Neuronal stem cell (in vitro differentiated cells): Measurements from ENCODE around the gene TRABD.
"Not testable (repeated sequence)": the region's sequence is repeated elsewhere in the genome, so short reads cannot be mapped to it uniquely, and the experiment has no call there.

Experiments
- DNase-seq: peaks from one replicate; pipeline ENCODE4 v3.0.0-alpha.2; 2013; ENCODE audit warnings: low spot score
- H2AFZ ChIP-seq: one replicate; pipeline ENCODE4 v1.6.1; 2013; ENCODE audit warnings: mild to moderate bottlenecking, low read length, inconsistent platforms
- H2AK5ac ChIP-seq: 2 replicates; pipeline ENCODE4 v1.6.1; 2013; ENCODE audit warnings: low read depth, mild to moderate bottlenecking, inconsistent platforms, low read length, moderate library complexity, mixed read lengths
- H2BK120ac ChIP-seq: 2 replicates; pipeline ENCODE4 v1.6.1; 2013; ENCODE audit warnings: low read depth, mild to moderate bottlenecking, inconsistent platforms, low read length, moderate library complexity, mixed read lengths
- H2BK12ac ChIP-seq: one replicate; pipeline ENCODE4 v1.6.1; 2013; ENCODE audit warnings: low read length, inconsistent platforms
- H2BK15ac ChIP-seq: 2 replicates; pipeline ENCODE4 v1.6.1; 2013; ENCODE audit warnings: mild to moderate bottlenecking, low read length, inconsistent platforms, mixed read lengths
- H2BK5ac ChIP-seq: one replicate; pipeline ENCODE4 v1.6.1; 2013; ENCODE audit warnings: inconsistent platforms, mild to moderate bottlenecking, low read length, moderate library complexity
- H3K14ac ChIP-seq: one replicate; pipeline ENCODE4 v1.6.1; 2013; ENCODE audit warnings: low read length, inconsistent platforms
- H3K18ac ChIP-seq: 2 replicates; pipeline ENCODE4 v1.6.1; 2013; ENCODE audit warnings: low read length, inconsistent platforms
- H3K23ac ChIP-seq: 2 replicates; pipeline ENCODE4 v1.6.1; 2013; ENCODE audit warnings: low read depth, mild to moderate bottlenecking, mixed read lengths, low read length, inconsistent platforms; ENCODE audit not compliant: poor library complexity
- H3K27ac ChIP-seq: replicated peaks from 3 replicates; pipeline ENCODE4 v1.5.1; 2013; ENCODE audit warnings: low read length, inconsistent platforms
- H3K27me3 ChIP-seq, 3 experiments: 2 replicates each; pipeline ENCODE4 v1.6.1; 2013; ENCODE audit warnings: low read length in 3 of 3, mild to moderate bottlenecking in 2 of 3, inconsistent platforms in 1 of 3, low read depth in 1 of 3, mixed read lengths in 1 of 3, moderate library complexity in 1 of 3; ENCODE audit not compliant: control insufficient read depth in 3 of 3, insufficient read depth in 3 of 3
- H3K36me3 ChIP-seq, 2 donors: replicated peaks in 1 of 2; 2 replicates each; pipeline ENCODE4 v1.6.1; 2013; ENCODE audit warnings: low read length in 2 of 2; ENCODE audit not compliant: control insufficient read depth in 2 of 2, insufficient read depth in 2 of 2
- H3K4ac ChIP-seq: 2 replicates; pipeline ENCODE4 v1.6.1; 2013; ENCODE audit warnings: inconsistent platforms, mild to moderate bottlenecking, low read length, moderate library complexity
- H3K4me1 ChIP-seq, 2 donors: 1 replicate in 1 of 2; 2 replicates in 1 of 2; pipeline ENCODE4 v1.6.1; 2013; ENCODE audit warnings: low read length in 2 of 2, low read depth in 1 of 2; ENCODE audit not compliant: control insufficient read depth in 2 of 2, insufficient read depth in 1 of 2
- H3K4me2 ChIP-seq: one replicate; pipeline ENCODE4 v1.6.1; 2013; ENCODE audit warnings: mild to moderate bottlenecking, low read length, inconsistent platforms; ENCODE audit not compliant: insufficient read depth, poor library complexity, severe bottlenecking
- H3K4me3 ChIP-seq, 2 donors: 2 replicates each; pipeline ENCODE4 v1.5.1; 2013; ENCODE audit warnings: low read length in 2 of 2, mild to moderate bottlenecking in 2 of 2, inconsistent platforms in 1 of 2, moderate library complexity in 1 of 2
- H3K79me1 ChIP-seq: one replicate; pipeline ENCODE4 v1.6.1; 2013; ENCODE audit warnings: low read depth, mild to moderate bottlenecking, inconsistent platforms, low read length, moderate library complexity
- H3K9ac ChIP-seq: one replicate; pipeline ENCODE4 v1.6.1; 2013; ENCODE audit warnings: mild to moderate bottlenecking, low read depth, low read length, inconsistent platforms; ENCODE audit not compliant: poor library complexity
- H3K9me3 ChIP-seq, 2 donors: replicated peaks in 1 of 2; 2 replicates each; pipeline versions ENCODE3 to v1.6.1; 2013; ENCODE audit warnings: low read length in 2 of 2, mild to moderate bottlenecking in 2 of 2, inconsistent platforms in 1 of 2, low read depth in 1 of 2, mixed read lengths in 1 of 2, moderate library complexity in 1 of 2; ENCODE audit not compliant: control insufficient read depth in 2 of 2, insufficient read depth in 1 of 2
- H4K8ac ChIP-seq: one replicate; pipeline ENCODE4 v1.6.1; 2013; ENCODE audit warnings: low read depth, mild to moderate bottlenecking, inconsistent platforms, low read length, moderate library complexity
- H4K91ac ChIP-seq: one replicate; pipeline ENCODE4 v1.6.1; 2013; ENCODE audit warnings: low read length, low read depth, mild to moderate bottlenecking, inconsistent platforms; ENCODE audit not compliant: poor library complexity
- WGBS, 2 donors: extraction: QIAGEN DNeasy Blood & Tissue Kit; methylation state at CpG; one replicate each; pipeline ENCODE4 v1.1.7; 2013; ENCODE audit warnings: missing lambda C conversion rate in 2 of 2, mixed read lengths in 1 of 2; ENCODE audit not compliant: insufficient read length in 2 of 2, insufficient replicate concordance in 1 of 2; ENCODE audit errors: extremely low coverage in 2 of 2; 5-methylcytosine and 5-hydroxymethylcytosine counted together

TRABD gene

DNA sequence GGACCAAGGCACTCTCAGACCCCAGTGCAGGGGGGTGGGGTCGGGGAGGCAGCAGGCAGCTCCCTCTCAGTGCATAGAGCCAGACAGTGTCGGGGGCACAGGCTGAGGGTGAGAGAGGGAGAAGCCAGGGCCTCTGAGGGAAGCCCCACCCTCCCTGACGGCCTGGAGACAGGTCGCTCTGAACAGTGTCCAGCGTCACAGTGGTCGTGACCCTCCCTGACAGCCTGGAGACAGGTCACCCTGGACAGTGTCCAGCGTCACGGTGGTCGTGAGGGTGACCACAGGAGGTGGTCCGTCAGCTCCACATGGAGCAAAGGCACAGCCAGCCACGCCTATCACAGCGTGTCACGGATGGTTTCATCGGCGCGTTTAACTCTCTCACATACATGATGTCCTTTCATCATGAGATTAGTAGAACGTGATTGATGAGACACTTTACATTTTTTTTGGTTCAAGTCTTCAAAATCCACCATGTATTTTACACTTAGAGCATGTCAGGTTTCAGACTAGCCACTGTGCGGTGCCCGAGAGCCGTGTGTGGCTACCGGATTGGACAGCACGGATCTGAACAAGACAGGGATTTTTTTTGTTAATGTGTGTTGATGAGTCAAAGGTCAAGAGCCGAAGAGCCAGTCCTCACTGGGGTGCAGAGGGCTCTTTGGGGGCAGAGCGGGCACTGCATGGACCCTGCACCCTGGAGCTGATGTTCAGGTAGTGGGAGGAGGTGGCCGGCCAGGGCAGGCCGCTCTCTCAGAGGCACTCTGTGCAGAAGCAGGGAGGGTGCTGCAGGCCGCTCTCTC lies 39.1 kb upstream of the TRABD start:
- H2BK5ac ChIP-seq: peak overlapping the region; percentile 67
- peak overlapping the region in 1 of 2 donors; percentile 29 for H3K4me3 ChIP-seq
- H3K79me1 ChIP-seq: peaks cover 2% of the 10 kb centered on the region
- peak overlapping the region; percentile 68 for H2BK12ac ChIP-seq
- H3K14ac ChIP-seq: no peak overlapping the region
- WGBS, 2 donors: no CpG with 5 or more reads among the region's 27 CpGs
- H3K4ac ChIP-seq: no peak overlapping the region
- peak overlapping the region; percentile 88 for H2AFZ ChIP-seq
- H3K27ac ChIP-seq: no peak overlapping the region
- H3K18ac ChIP-seq: peak overlapping the region; percentile 91
- H2BK120ac ChIP-seq: no peak overlapping the region
- H4K91ac ChIP-seq: no peak overlapping the region
- H3K23ac ChIP-seq: peak overlapping the region; percentile 83
- no peak overlapping the region for H3K4me2 ChIP-seq
- no peaks in the 10 kb centered on the region for H3K36me3 ChIP-seq
- peak overlapping the region; percentile 78 for H3K9ac ChIP-seq
- peaks cover 0 to 28% (median 0%) of the 10 kb centered on the region in 3 experiments for H3K27me3 ChIP-seq
- H2AK5ac ChIP-seq: peak overlapping the region; percentile 96
- H2BK15ac ChIP-seq: peak overlapping the region; percentile 95
- no peaks in the 10 kb centered on the region for H3K9me3 ChIP-seq
- no peak for DNase-seq
- peaks cover 7 to 9% of the 10 kb centered on the region in 2 donors for H3K4me1 ChIP-seq
- H4K8ac ChIP-seq: no peak overlapping the region

- peak overlapping the region; percentile 82 for H2AK5ac ChIP-seq
- H3K27ac ChIP-seq, H3K14ac ChIP-seq, H4K91ac ChIP-seq, H3K79me1 ChIP-seq, H3K4me1 ChIP-seq, H3K4ac ChIP-seq, H3K4me2 ChIP-seq, H3K9me3 ChIP-seq, H4K8ac ChIP-seq, H2BK5ac ChIP-seq, DNase-seq, H3K36me3 ChIP-seq, H2BK120ac ChIP-seq, H3K9ac ChIP-seq, H3K4me3 ChIP-seq: not testable (repeated sequence)
- H2BK12ac ChIP-seq: peak overlapping the region; percentile 30
- peaks cover 0 to 36% (median 0%) of the 10 kb centered on the region in 3 experiments for H3K27me3 ChIP-seq
- H3K18ac ChIP-seq: peak overlapping the region; percentile 19
- WGBS, 2 donors: no CpG with 5 or more reads among the region's 26 CpGs
- peak overlapping the region; percentile 88 for H2AFZ ChIP-seq
- H3K23ac ChIP-seq: peak overlapping the region; percentile 58
- H2BK15ac ChIP-seq: peak overlapping the region; percentile 21
These were observed 38.2 kb upstream of the TRABD start for GRCh38 chr22:50147258-50148165.

DNA sequence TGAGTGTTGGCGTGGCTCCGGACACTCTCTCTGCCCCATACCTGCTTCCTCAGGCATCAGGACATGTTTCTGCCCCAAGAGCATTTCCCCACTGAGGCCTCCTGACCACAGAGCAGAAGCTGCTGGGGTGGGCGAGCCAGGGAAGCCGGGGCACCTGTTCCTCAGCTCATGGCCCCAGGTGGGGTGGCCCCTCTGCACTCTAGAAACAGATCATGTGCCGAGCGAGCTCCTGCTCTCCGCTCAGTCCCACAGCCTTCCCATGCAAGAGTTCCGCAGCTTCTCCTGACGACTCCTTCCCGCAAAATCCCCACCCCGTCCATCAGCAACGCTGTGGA lies 37.6 kb upstream of the TRABD start:
- Histone ChIP-seq H3K4me3 (no peak overlapping the region), H2BK12ac (peak overlapping the region; percentile 30), H3K27ac (no peak overlapping the region), H4K91ac (no peak overlapping the region), H3K9me3 (no peaks in the 10 kb centered on the region), H2BK120ac (no peak overlapping the region), H3K79me1 (peaks cover 2% of the 10 kb centered on the region), H2AK5ac (peak overlapping the region; percentile 82), H3K4me1 (peaks cover 7 to 8% of the 10 kb centered on the region in 2 donors), H2AFZ (no peak overlapping the region), H3K9ac (no peak overlapping the region), H2BK5ac (no peak overlapping the region), H3K23ac (peak overlapping the region; percentile 58), H2BK15ac (peak overlapping the region; percentile 21), H3K4me2 (no peak overlapping the region), H3K4ac (no peak overlapping the region), H3K27me3 (peaks cover 0 to 30% (median 0%) of the 10 kb centered on the region in 3 experiments), H3K14ac (no peak overlapping the region), H4K8ac (no peak overlapping the region), H3K18ac (peak overlapping the region; percentile 19), H3K36me3 (no peaks in the 10 kb centered on the region)
- WGBS, 2 donors: no CpG with 5 or more reads among the region's 12 CpGs
- DNase-seq: no peak
